GM10248 (cell line): ENCODE data around the gene ANKRD55.
"Not testable (repeated sequence)": the region's sequence is repeated elsewhere in the genome, so short reads cannot be mapped to it uniquely, and the experiment has no call there.

ENCODE experiments used
- CTCF ChIA-PET: fragments of 300-600 bp; sonication (Branson Sonifier 250); formaldehyde crosslinking; extraction: SDS; loops from one replicate; lab custom pipeline; 2021; ENCODE audit warnings: antibody characterized with exemption; lab: Yijun Ruan, JAX
- POLR2A ChIA-PET: fragments of 350-650 bp; sonication (Branson Sonifier 250); formaldehyde crosslinking; extraction: SDS; loops from one replicate; lab custom pipeline; 2020; ENCODE audit warnings: antibody characterized with exemption; lab: Yijun Ruan, JAX
- DNase-seq: peaks from one replicate; pipeline ENCODE4 v3.0.0; 2012; ENCODE audit errors: extremely low spot score
- CTCF ChIP-seq: IDR thresholded peaks from 2 replicates; pipeline ENCODE4 v1.5.1; 2012; ENCODE audit warnings: mild to moderate bottlenecking, low read depth; ENCODE audit errors: extremely low read depth, missing control alignments, control extremely low read depth

Gene ANKRD55

GRCh38 chr5:56091664-56092063 is 141.5 kb downstream of the ANKRD55 start:
- ChIA-PET POLR2A (no interaction called here), CTCF (no interaction called here)
- TF ChIP-seq CTCF: no peak
- no peak for DNase-seq

- CTCF ChIA-PET: no interaction called here
Measured at GRCh38 chr5:56090793-56091460, 142.2 kb downstream of the ANKRD55 start.

DNA sequence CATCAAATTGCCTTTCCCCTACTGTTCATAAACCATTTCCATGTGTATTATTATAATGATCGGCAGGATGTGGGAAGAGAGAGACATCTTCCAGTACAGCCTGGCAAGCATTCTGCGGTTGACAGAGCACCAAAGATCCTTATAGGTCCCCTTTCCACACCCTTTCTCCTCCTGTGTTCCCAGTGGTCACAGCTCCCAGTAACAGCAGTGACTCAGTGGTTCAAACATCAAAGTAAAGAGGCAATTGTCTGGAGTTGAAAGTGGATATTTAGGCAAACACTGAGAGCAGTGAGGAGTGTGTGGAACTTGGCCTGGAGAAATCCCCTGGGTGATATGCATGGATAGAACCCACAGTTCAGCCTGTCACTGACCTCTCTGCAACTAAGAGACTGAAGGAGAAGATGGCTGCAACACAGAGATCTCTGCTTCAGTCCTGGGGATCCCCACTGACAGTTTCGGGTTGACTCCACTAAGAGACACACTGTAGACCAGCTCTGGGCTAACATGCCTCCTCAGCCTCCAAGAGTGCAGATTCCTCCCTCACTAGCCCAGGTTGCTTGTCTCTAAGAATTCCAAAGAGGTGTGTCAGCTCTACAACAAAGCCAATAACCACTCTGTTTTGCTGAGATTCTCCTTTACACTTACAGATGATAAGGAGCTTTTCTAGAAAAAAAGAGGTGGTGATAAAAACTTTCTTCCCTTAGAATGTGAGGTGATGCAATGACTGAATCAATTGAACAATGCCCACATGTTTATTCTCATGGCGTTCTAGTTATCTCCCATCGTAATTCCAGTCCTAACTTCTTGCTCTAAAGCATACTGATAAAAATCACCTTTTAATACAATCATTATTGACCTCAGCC is 143.9 kb downstream of the ANKRD55 start:
- no peak for TF ChIP-seq CTCF
- ChIA-PET POLR2A (no interaction called here), CTCF (interaction anchor here (0.9 kb wide), 1 partner anchor 152 kb away, joined by 3 read pairs; no protein-coding TSS in a partner anchor)
- DNase-seq: peak; percentile 70

More at GRCh38 chr5:56090793-56091460, 142.2 kb downstream of the ANKRD55 start:
- no peak for DNase-seq
- TF ChIP-seq CTCF: no peak
- POLR2A ChIA-PET: no interaction called here

DNA sequence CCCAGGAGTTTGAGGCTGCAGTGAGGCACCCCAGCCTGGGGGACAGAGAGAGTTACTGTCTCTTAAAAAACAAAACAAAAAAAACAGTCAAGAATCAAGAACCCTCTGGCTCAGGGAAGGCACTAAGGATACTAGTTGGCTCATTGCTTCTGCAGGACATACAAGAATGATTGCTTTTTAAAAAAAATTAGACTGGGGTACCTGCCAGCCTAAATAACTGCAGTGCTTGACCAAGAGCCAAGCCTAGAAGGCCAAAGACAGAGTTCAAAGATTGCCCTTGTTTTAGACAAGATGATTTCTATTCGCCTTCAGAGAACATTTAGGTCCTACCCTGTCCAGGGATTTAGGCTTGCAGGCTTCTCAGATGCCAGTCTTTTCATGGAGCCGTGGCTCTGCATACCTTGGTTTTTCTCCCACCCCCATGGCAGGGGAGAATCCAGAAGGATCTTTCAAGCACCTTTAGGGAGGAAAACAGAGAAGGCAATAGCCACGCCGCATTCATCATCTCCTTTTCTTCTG is 144.6 kb downstream of the ANKRD55 start:
- TF ChIP-seq CTCF: no peak
- DNase-seq: no peak
- POLR2A ChIA-PET: no interaction called here
- CTCF ChIA-PET: no interaction called here

DNA sequence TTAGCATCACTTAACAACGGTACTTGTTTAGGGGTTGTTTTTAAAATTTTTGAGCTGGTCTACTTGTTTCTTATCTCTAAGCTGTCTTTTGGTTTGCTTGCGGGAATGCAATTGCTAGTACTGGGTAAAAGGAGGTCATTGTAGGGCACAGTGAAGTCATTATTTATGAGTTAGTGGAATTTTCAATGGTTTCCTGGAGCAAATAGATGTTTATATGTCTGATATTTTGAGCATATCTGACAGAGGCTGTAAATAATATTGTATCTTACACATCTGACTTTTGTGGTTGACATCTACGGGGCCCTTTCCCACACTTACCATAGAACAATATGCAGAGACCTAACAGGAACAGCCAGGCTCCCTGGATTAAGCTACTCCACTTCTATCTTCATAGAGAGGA is 147.9 kb downstream of the ANKRD55 start:
- no peak for DNase-seq
- ChIA-PET CTCF (interaction anchor here (1.6 kb wide), 1 partner anchor 9 kb away, joined by 4 read pairs; no protein-coding TSS in a partner anchor), POLR2A (no interaction called here)
- no peak for TF ChIP-seq CTCF

- POLR2A ChIA-PET: no interaction called here
- DNase-seq: no peak
- TF ChIP-seq CTCF: no peak
- CTCF ChIA-PET: no interaction called here
Measured at GRCh38 chr5:56083286-56083854, 149.8 kb downstream of the ANKRD55 start.

- POLR2A ChIA-PET, DNase-seq, CTCF ChIA-PET: not testable (repeated sequence)
Measured at GRCh38 chr5:56081053-56081642, 152.0 kb downstream of the ANKRD55 start.
